ENCODE data around the gene DNAH17.

Gene DNAH17

GRCh38 chr17:78576389-78577112 is 645 bp downstream of the DNAH17 start:
- ChIA-PET POLR2A (ENCODE audit: low non-redundant PET) (no interaction called here), CTCF (no interaction called here)
- TF ChIP-seq, protein P1, sequence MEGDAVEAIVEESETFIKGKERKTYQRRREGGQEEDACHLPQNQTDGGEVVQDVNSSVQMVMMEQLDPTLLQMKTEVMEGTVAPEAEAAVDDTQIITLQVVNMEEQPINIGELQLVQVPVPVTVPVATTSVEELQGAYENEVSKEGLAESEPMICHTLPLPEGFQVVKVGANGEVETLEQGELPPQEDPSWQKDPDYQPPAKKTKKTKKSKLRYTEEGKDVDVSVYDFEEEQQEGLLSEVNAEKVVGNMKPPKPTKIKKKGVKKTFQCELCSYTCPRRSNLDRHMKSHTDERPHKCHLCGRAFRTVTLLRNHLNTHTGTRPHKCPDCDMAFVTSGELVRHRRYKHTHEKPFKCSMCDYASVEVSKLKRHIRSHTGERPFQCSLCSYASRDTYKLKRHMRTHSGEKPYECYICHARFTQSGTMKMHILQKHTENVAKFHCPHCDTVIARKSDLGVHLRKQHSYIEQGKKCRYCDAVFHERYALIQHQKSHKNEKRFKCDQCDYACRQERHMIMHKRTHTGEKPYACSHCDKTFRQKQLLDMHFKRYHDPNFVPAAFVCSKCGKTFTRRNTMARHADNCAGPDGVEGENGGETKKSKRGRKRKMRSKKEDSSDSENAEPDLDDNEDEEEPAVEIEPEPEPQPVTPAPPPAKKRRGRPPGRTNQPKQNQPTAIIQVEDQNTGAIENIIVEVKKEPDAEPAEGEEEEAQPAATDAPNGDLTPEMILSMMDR (conservative IDR thresholded peaks at IDR 0.05; ENCODE audit: low read depth): no peak
- no peak for DNase-seq (ENCODE audit: low spot score)
- no peak overlapping the region for H3K27ac ChIP-seq

GRCh38 chr17:78575899-78576298 is 1.3 kb downstream of the DNAH17 start:
- H3K27ac ChIP-seq: no peak overlapping the region
- ChIA-PET POLR2A (ENCODE audit: low non-redundant PET) (no interaction called here), CTCF (no interaction called here)
- TF ChIP-seq, protein P1 (conservative IDR thresholded peaks at IDR 0.05; ENCODE audit: low read depth): no peak
- no peak for DNase-seq (ENCODE audit: low spot score)

GRCh38 chr17:78575340-78575739 is 1.9 kb downstream of the DNAH17 start:
- TF ChIP-seq, protein P1 (conservative IDR thresholded peaks at IDR 0.05; ENCODE audit: low read depth): no peak
- CTCF ChIA-PET: no interaction called here
- no peak overlapping the region for H3K27ac ChIP-seq
- no peak for DNase-seq (ENCODE audit: low spot score)
- POLR2A ChIA-PET (ENCODE audit: low non-redundant PET): no interaction called here

GRCh38 chr17:78573955-78574354 is 3.2 kb downstream of the DNAH17 start:
- POLR2A ChIA-PET (ENCODE audit: low non-redundant PET): no interaction called here
- H3K27ac ChIP-seq: no peak overlapping the region
- TF ChIP-seq, protein P1 (conservative IDR thresholded peaks at IDR 0.05; ENCODE audit: low read depth): no peak
- DNase-seq (ENCODE audit: low spot score): no peak
- CTCF ChIA-PET: no interaction called here

GRCh38 chr17:78572239-78573205 is 4.7 kb downstream of the DNAH17 start:
- TF ChIP-seq, protein P1 (conservative IDR thresholded peaks at IDR 0.05; ENCODE audit: low read depth): no peak
- CTCF ChIA-PET: no interaction called here
- no peak overlapping the region for H3K27ac ChIP-seq
- POLR2A ChIA-PET (ENCODE audit: low non-redundant PET): no interaction called here
- no peak for DNase-seq (ENCODE audit: low spot score)

DNA sequence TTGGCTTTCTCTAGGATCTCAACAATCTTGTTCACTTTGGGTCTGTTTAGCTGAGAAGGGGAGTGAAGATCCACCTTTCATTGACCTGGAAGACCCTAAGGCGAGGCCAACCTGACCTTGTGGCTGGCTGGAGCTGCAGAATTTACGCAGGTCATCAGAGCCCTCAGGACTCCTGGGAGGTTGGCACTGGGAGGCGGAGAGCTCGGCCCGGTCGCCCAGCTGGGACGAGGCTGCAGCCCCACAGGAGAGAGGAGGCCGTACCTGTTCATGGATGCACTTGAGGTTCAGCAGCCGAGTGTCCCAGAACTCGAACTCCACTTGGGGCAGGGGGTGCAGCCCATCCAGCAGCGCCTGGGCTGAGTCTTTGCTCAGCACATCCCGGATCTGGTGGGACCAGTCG is 5.9 kb downstream of the DNAH17 start:
- TF ChIP-seq, protein P1 (conservative IDR thresholded peaks at IDR 0.05; ENCODE audit: low read depth): no peak

More for the DNA sequence above, 5.9 kb downstream of the DNAH17 start:
- no peak for DNase-seq (ENCODE audit: low spot score)
- ChIA-PET POLR2A (ENCODE audit: low non-redundant PET) (no interaction called here), CTCF (no interaction called here)
- no peak overlapping the region for H3K27ac ChIP-seq
